Measurements from ENCODE around the gene MFSD12.

Gene MFSD12

GRCh38 chr19:3556423-3556977 lies 886 bp downstream of the MFSD12 start:
- no peak for DNase-seq (ENCODE audit: extremely low spot score)
- no peak for TF ChIP-seq CTCF (IDR thresholded peaks at IDR 0.05; ENCODE audit: control extremely low read depth, extremely low read depth, low read depth, missing control alignments)
- ChIA-PET CTCF (interaction anchor here (1.1 to 7.4 kb wide), 5 partner anchors 11 to 252 kb away, joined by 3 to 68 read pairs (median 5); no protein-coding TSS in a partner anchor), POLR2A (interaction anchor here (0.5 to 0.8 kb wide), 4 partner anchors 68 to 436 kb away, joined by 3 to 4 read pairs (median 4); no protein-coding TSS in a partner anchor)

GRCh38 chr19:3555653-3556422 lies 1.5 kb downstream of the MFSD12 start:
- CTCF ChIA-PET, result interaction anchor here (1.1 to 7.4 kb wide), 5 partner anchors 10 to 251 kb away, joined by 3 to 68 read pairs (median 5); no protein-coding TSS in a partner anchor
- POLR2A ChIA-PET, result interaction anchor here (0.5 to 0.8 kb wide), 2 partner anchors 73 to 135 kb away, joined by 4 read pairs; no protein-coding TSS in a partner anchor
- TF ChIP-seq CTCF (IDR thresholded peaks at IDR 0.05; ENCODE audit: control extremely low read depth, extremely low read depth, low read depth, missing control alignments), result no peak
- no peak for DNase-seq (ENCODE audit: extremely low spot score)

- no peak for TF ChIP-seq CTCF (IDR thresholded peaks at IDR 0.05; ENCODE audit: control extremely low read depth, extremely low read depth, low read depth, missing control alignments)
- ChIA-PET POLR2A (interaction anchor here (0.6 to 0.7 kb wide), 4 partner anchors 11 to 943 kb away, joined by 3 to 6 read pairs (median 4); no protein-coding TSS in a partner anchor), CTCF (interaction anchor here (1.0 to 7.4 kb wide), 2 partner anchors 9 to 54 kb away, joined by 3 to 68 read pairs; no protein-coding TSS in a partner anchor)
- DNase-seq (ENCODE audit: extremely low spot score), result no peak
Observed at GRCh38 chr19:3554254-3555083, 2.9 kb downstream of the MFSD12 start.

GRCh38 chr19:3551792-3552095 lies 5.6 kb downstream of the MFSD12 start:
- ChIA-PET POLR2A (no interaction called here), CTCF (no interaction called here)
- no peak for DNase-seq (ENCODE audit: extremely low spot score)
- no peak for TF ChIP-seq CTCF (IDR thresholded peaks at IDR 0.05; ENCODE audit: control extremely low read depth, extremely low read depth, low read depth, missing control alignments)

GRCh38 chr19:3550947-3551791 lies 6.2 kb downstream of the MFSD12 start:
- ChIA-PET POLR2A (no interaction called here), CTCF (interaction anchor here (1.3 kb wide), 1 partner anchor 9 kb away, joined by 3 read pairs; no protein-coding TSS in a partner anchor)

More at GRCh38 chr19:3550947-3551791, 6.2 kb downstream of the MFSD12 start:
- no peak for DNase-seq (ENCODE audit: extremely low spot score)
- TF ChIP-seq CTCF (IDR thresholded peaks at IDR 0.05; ENCODE audit: control extremely low read depth, extremely low read depth, low read depth, missing control alignments), result no peak

All from GM10248 (cell line).